ENCODE results near the gene INCENP.

DNA sequence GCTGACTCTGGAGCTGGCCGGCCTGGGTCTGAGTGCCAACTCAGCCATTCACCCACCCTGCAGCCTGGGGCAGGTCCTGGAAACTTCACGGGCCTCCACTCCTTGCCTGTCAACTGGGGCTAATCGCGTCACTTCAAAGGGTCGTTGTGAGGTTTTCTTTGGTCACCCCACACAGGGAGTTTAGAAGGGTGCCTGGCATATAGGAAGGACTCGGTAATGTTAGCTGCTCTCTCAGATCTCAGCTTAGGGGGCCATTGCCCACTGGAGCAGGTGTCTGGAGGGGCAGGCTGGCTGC, 7.3 kb downstream of the INCENP start:
- TF ChIP-seq POLR2A (IDR thresholded peaks at IDR 0.05) (no peak), CTCF (IDR thresholded peaks at IDR 0.05) (no peak)

All from right lobe of liver (tissue), 4 donors.